Activated CD4-positive, alpha-beta memory T cell treated with anti-CD3 and anti-CD28 coated beads for 36 hours (primary cell): ENCODE measurements around the gene ASB13. TPM values are rescaled to one million over a fixed set of nuclear protein-coding genes. Genes with fewer than 3 reads are reported as not detected.

Experiments
- CTCF ChIA-PET: fragments of 350-600 bp; sonication (Branson Sonifier 250); formaldehyde crosslinking; loops from one replicate; lab custom pipeline; 2021; ENCODE audit warnings: antibody characterized with exemption, inconsistent platforms; lab: Charles Lee
- POLR2A ChIA-PET: fragments of 350-600 bp; sonication (Branson Sonifier 250); formaldehyde crosslinking; loops from one replicate; lab custom pipeline; 2021; ENCODE audit warnings: antibody characterized with exemption; lab: Charles Lee
- DNase-seq: peaks from one replicate; pipeline ENCODE4 v3.0.0-alpha.2; 2020
- H3K27ac Mint-ChIP-seq: one replicate; pipeline ENCODE4 v1.8.0; 2021; ENCODE audit warnings: mixed read lengths
- H3K27me3 Mint-ChIP-seq: one replicate; pipeline ENCODE4 v1.8.0; 2021; ENCODE audit warnings: mixed read lengths
- H3K36me3 Mint-ChIP-seq: one replicate; pipeline ENCODE4 v1.8.0; 2021; ENCODE audit warnings: mixed read lengths
- H3K4me1 Mint-ChIP-seq: one replicate; pipeline ENCODE4 v1.8.0; 2021; ENCODE audit warnings: low read depth, mixed read lengths
- H3K4me3 Mint-ChIP-seq: one replicate; pipeline ENCODE4 v1.8.0; 2021; ENCODE audit warnings: mild to moderate bottlenecking, mixed read lengths
- H3K9me3 Mint-ChIP-seq: one replicate; pipeline ENCODE4 v1.8.0; 2021; ENCODE audit warnings: mixed read lengths
- intact Hi-C: fragments of 100-400 bp; cut with micrococcal nuclease; formaldehyde crosslinking; loops from one replicate; pipeline ENCODE4 v1.15.1; 2023
- total RNA-seq, 2 experiments: library from RNA; stranded (reverse); gene quantifications; one replicate each; pipeline ENCODE4 v1.2.3, GENCODE V29; 2021

ASB13 gene
- total RNA-seq, 2 experiments from 2014 or later = 12.1 to 12.5 TPM

DNA sequence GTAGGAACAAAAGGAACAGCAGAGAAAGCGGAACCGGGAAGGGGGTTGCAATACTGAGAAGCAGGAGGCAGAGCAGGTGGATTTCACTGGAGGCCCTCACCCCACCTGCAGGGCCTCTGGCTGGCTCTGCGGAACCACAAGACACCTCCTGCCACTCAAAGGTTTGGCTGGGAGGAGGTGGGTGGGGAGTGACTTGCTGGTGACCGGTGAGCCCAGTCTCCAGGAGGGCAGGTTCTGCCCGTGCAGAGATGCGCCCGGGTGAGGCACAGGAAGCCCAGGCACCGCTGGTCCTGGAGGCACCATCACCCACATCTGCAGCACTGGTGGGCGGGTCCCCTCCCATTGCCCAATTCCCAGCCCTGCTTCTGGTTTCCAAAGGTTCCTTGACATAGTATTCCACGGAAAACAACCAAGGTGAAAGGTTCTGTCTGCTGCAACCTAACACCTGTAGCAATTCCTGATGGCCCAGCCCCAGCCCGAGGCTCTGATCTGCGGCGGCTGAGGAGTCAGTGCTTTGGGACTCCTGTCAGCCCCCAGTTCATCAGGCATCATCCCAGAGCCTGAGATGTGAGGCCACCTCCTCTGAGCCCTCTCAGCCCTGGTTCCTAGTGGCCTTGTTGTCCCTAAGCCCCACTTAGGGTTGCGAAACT, 77.3 kb downstream of the ASB13 start:
- H3K4me3 Mint-ChIP-seq = no peak overlapping the region
- ChIA-PET POLR2A (no interaction called here), CTCF (interaction anchor here (1.2 kb wide), 1 partner anchor 33 kb away, joined by 7 read pairs; no protein-coding TSS in a partner anchor)
- H3K36me3 Mint-ChIP-seq = no peaks in the 10 kb centered on the region
- no peaks in the 10 kb centered on the region for H3K9me3 Mint-ChIP-seq
- H3K27ac Mint-ChIP-seq = no peak overlapping the region
- H3K4me1 Mint-ChIP-seq = peaks cover 13% of the 10 kb centered on the region
- intact Hi-C loops = no loop called here
- DNase-seq = no peak
- peaks cover 12% of the 10 kb centered on the region for H3K27me3 Mint-ChIP-seq

Other genes with a start within 250 kb of the ASB13 start
- gene CALML5, start 167.0 kb downstream of the ASB13 start, total RNA-seq = not detected
- not detected for gene CALML3, start 141.6 kb downstream of the ASB13 start, total RNA-seq
- 10 to 100 TPM; 41.8 to 43.8 TPM for gene TASOR2, start 18.2 kb upstream of the ASB13 start, total RNA-seq
- 100 to 1,000 TPM; 283 to 286 TPM for gene GDI2, start 146.8 kb upstream of the ASB13 start, total RNA-seq
- gene ANKRD16, start 223.3 kb upstream of the ASB13 start, total RNA-seq = 1 to 10 TPM; 5.9 to 6.4 TPM
- 10 to 100 TPM; 57.8 to 63.4 TPM for gene FBH1, start 223.6 kb upstream of the ASB13 start, total RNA-seq